ENCODE results near the gene COPRS. TPM values are rescaled to one million over a fixed set of nuclear protein-coding genes. Genes with fewer than 3 reads are reported as not detected.
"Not testable (repeated sequence)": the region's sequence is repeated elsewhere in the genome, so short reads cannot be mapped to it uniquely, and the experiment has no call there.

The COPRS gene
- total and polyA plus RNA-seq, 8 donors: 22.8 to 61.4 (median 53.7) TPM

GRCh38 chr17:31815212-31815730 lies 43.8 kb downstream of the COPRS start:
- Histone ChIP-seq H3K4me1 (peaks cover 0 to 5% (median 0%) of the 10 kb centered on the region in 4 donors), H3K27ac (no peak overlapping the region), H3K4me3 (no peak overlapping the region), H3K9me3 (no peaks in the 10 kb centered on the region), H3K36me3 (no peaks in the 10 kb centered on the region), H3K27me3 (no peaks in the 10 kb centered on the region)
- WGBS, 5 donors: 67 to 71% (median 68%) methylated on average over 5 of the region's 5 CpGs
- intact Hi-C loops (cut with DNase I; ENCODE audit: low total_unique reads): no loop called here
- DNase-seq: no peak
- TF ChIP-seq, protein P1, sequence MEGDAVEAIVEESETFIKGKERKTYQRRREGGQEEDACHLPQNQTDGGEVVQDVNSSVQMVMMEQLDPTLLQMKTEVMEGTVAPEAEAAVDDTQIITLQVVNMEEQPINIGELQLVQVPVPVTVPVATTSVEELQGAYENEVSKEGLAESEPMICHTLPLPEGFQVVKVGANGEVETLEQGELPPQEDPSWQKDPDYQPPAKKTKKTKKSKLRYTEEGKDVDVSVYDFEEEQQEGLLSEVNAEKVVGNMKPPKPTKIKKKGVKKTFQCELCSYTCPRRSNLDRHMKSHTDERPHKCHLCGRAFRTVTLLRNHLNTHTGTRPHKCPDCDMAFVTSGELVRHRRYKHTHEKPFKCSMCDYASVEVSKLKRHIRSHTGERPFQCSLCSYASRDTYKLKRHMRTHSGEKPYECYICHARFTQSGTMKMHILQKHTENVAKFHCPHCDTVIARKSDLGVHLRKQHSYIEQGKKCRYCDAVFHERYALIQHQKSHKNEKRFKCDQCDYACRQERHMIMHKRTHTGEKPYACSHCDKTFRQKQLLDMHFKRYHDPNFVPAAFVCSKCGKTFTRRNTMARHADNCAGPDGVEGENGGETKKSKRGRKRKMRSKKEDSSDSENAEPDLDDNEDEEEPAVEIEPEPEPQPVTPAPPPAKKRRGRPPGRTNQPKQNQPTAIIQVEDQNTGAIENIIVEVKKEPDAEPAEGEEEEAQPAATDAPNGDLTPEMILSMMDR (IDR thresholded peaks at IDR 0.05): no peak
- TF ChIP-seq POLR2AphosphoS5 (IDR thresholded peaks at IDR 0.05): no peak
- no peak for TF ChIP-seq EP300 (IDR thresholded peaks at IDR 0.05)
- TF ChIP-seq POLR2A (IDR thresholded peaks at IDR 0.05): no peak

DNA sequence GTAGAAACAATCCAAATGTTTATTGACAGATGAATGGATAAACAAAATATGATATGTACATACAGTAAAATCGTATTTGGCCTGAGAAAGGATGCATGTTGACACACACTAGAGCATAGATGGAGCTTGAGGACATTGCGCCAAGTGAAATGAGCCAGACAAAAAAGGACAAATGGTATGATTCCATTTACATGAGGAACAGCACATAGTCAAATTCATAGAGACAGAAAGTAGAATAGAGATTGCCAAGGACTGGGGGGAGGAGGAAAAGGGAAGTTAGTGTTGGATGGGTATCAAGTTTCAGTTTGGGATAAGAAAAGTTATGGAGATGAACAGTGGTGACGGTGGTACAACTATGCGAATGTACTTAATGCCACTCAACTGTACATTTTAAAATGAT lies 47.9 kb downstream of the COPRS start:
- 47 to 59% (median 58%) methylated on average over 4 of the region's 4 CpGs for WGBS, 5 donors
- intact Hi-C loops (cut with DNase I; ENCODE audit: low total_unique reads): no loop called here

GRCh38 chr17:31809876-31810275 lies 49.2 kb downstream of the COPRS start:
- intact Hi-C loops (cut with DNase I; ENCODE audit: low total_unique reads); H3K9me3 ChIP-seq; H3K27me3 ChIP-seq; H3K27ac ChIP-seq; H3K4me3 ChIP-seq; H3K36me3 ChIP-seq; DNase-seq: not testable (repeated sequence)
- WGBS, 5 donors: 88 to 92% (median 90%) methylated on average over 7 of the region's 7 CpGs
- H3K4me1 ChIP-seq: peaks cover 0 to 11% (median 0%) of the 10 kb centered on the region in 4 donors

More for the DNA sequence above, 47.9 kb downstream of the COPRS start:
- no peaks in the 10 kb centered on the region for H3K27me3 ChIP-seq
- peaks cover 0 to 5% (median 0%) of the 10 kb centered on the region in 4 donors for H3K4me1 ChIP-seq
- H3K4me3 ChIP-seq: no peak overlapping the region
- DNase-seq: peak in 1 of 2 donors; percentile 46
- H3K27ac ChIP-seq: no peak overlapping the region
- TF ChIP-seq POLR2AphosphoS5 (IDR thresholded peaks at IDR 0.05) (no peak), EP300 (IDR thresholded peaks at IDR 0.05) (no peak), POLR2A (IDR thresholded peaks at IDR 0.05) (no peak)
- TF ChIP-seq, protein P1 (IDR thresholded peaks at IDR 0.05): no peak
- no peaks in the 10 kb centered on the region for H3K9me3 ChIP-seq
- no peaks in the 10 kb centered on the region for H3K36me3 ChIP-seq

GRCh38 chr17:31808521-31809050 lies 50.5 kb downstream of the COPRS start:
- H3K36me3 ChIP-seq: no peaks in the 10 kb centered on the region
- peaks cover 0 to 14% (median 1%) of the 10 kb centered on the region in 4 donors for H3K4me1 ChIP-seq
- no peaks in the 10 kb centered on the region for H3K27me3 ChIP-seq
- H3K27ac ChIP-seq: no peak overlapping the region
- DNase-seq: no peak
- 79 to 86% (median 85%) methylated on average over 4 of the region's 4 CpGs for WGBS, 5 donors
- TF ChIP-seq, protein P1 (IDR thresholded peaks at IDR 0.05): no peak
- TF ChIP-seq EP300 (IDR thresholded peaks at IDR 0.05) (no peak), POLR2A (IDR thresholded peaks at IDR 0.05) (no peak), POLR2AphosphoS5 (IDR thresholded peaks at IDR 0.05) (no peak)
- intact Hi-C loops (cut with DNase I; ENCODE audit: low total_unique reads): no loop called here
- no peaks in the 10 kb centered on the region for H3K9me3 ChIP-seq
- H3K4me3 ChIP-seq: no peak overlapping the region

DNA sequence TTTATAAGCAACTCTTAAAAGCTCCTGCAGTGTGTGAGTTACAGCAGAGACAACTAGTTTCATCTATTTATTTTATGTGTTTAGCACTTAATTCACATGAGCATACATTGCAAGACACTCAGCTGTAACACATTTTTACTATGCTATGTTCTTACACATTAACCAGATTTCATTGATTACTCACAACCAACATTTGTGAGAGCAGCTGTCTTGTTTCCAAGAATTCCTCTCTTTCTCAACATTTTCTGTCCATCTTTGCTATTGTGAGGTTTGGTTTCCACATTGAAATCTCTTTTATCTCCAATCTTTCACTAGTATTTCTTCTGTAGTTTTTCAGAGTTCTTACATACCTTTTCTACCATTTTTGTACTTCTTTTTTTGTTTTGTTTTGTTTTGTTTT lies 51.2 kb downstream of the COPRS start:
- TF ChIP-seq EP300 (IDR thresholded peaks at IDR 0.05): no peak
- TF ChIP-seq, protein P1 (IDR thresholded peaks at IDR 0.05): no peak
- no peak for TF ChIP-seq POLR2A (IDR thresholded peaks at IDR 0.05)
- TF ChIP-seq POLR2AphosphoS5 (IDR thresholded peaks at IDR 0.05): no peak
- Histone ChIP-seq H3K4me3 (no peak overlapping the region), H3K27ac (no peak overlapping the region), H3K9me3 (no peaks in the 10 kb centered on the region), H3K27me3 (no peaks in the 10 kb centered on the region), H3K4me1 (peaks cover 0 to 14% (median 3%) of the 10 kb centered on the region in 4 donors), H3K36me3 (no peaks in the 10 kb centered on the region)
- DNase-seq: no peak
- intact Hi-C loops (cut with DNase I; ENCODE audit: low total_unique reads): no loop called here

All from stomach (tissue), 9 donors.